NCI-H526 treated with DMSO at 0.1 percent for 48 hours (cell line): ENCODE data around the gene FAM120A.
"Not testable (repeated sequence)": the region's sequence is repeated elsewhere in the genome, so short reads cannot be mapped to it uniquely, and the experiment has no call there.

ENCODE experiments used
- DNase-seq: peaks from one replicate; lab custom pipeline; 2025; lab: John Stamatoyannopoulos, UW

The FAM120A gene

GRCh38 chr9:93509084-93509483 lies 57.6 kb downstream of the FAM120A start:
- no peak for DNase-seq

- no peak for DNase-seq
These were observed 58.6 kb downstream of the FAM120A start for GRCh38 chr9:93510041-93510440.

- not testable (repeated sequence) for DNase-seq
These were observed 59.7 kb downstream of the FAM120A start for GRCh38 chr9:93511228-93511627.

GRCh38 chr9:93512170-93512812 lies 60.8 kb downstream of the FAM120A start:
- DNase-seq = not testable (repeated sequence)

GRCh38 chr9:93513606-93514005 lies 62.1 kb downstream of the FAM120A start:
- DNase-seq = no peak

GRCh38 chr9:93517331-93517730 lies 65.8 kb downstream of the FAM120A start:
- DNase-seq = no peak

GRCh38 chr9:93520523-93520922 lies 69.0 kb downstream of the FAM120A start:
- DNase-seq = no peak

GRCh38 chr9:93522736-93523135 lies 71.3 kb downstream of the FAM120A start:
- DNase-seq = no peak

- no peak for DNase-seq
These were observed 72.1 kb downstream of the FAM120A start for GRCh38 chr9:93523518-93524144.

GRCh38 chr9:93525476-93525875 lies 74.0 kb downstream of the FAM120A start:
- no peak for DNase-seq

- DNase-seq = no peak
These were observed 79.9 kb downstream of the FAM120A start for GRCh38 chr9:93531374-93531773.

- no peak for DNase-seq
These were observed 80.7 kb downstream of the FAM120A start for GRCh38 chr9:93532141-93532540.

GRCh38 chr9:93533863-93534262 lies 82.4 kb downstream of the FAM120A start:
- DNase-seq = no peak

GRCh38 chr9:93536167-93536566 lies 84.7 kb downstream of the FAM120A start:
- no peak for DNase-seq

- DNase-seq = no peak
These were observed 85.4 kb downstream of the FAM120A start for GRCh38 chr9:93536874-93537273.

GRCh38 chr9:93540305-93540704 lies 88.8 kb downstream of the FAM120A start:
- DNase-seq = no peak

GRCh38 chr9:93541005-93541404 lies 89.5 kb downstream of the FAM120A start:
- DNase-seq = no peak

GRCh38 chr9:93541581-93542349 lies 90.3 kb downstream of the FAM120A start:
- no peak for DNase-seq

GRCh38 chr9:93543117-93543516 lies 91.6 kb downstream of the FAM120A start:
- no peak for DNase-seq

GRCh38 chr9:93546356-93546755 lies 94.9 kb downstream of the FAM120A start:
- DNase-seq = no peak

- no peak for DNase-seq
These were observed 98.1 kb downstream of the FAM120A start for GRCh38 chr9:93549611-93550010.

- DNase-seq = no peak
These were observed 101.4 kb downstream of the FAM120A start for GRCh38 chr9:93552923-93553322.

GRCh38 chr9:93555370-93555769 lies 103.9 kb downstream of the FAM120A start:
- no peak for DNase-seq
